GM18511 (cell line): ENCODE results near the gene CORO2A.
"Not testable (repeated sequence)": the region's sequence is repeated elsewhere in the genome, so short reads cannot be mapped to it uniquely, and the experiment has no call there.

Experiments used
- ATAC-seq: cut with Tn5 transposase; IDR thresholded peaks from one replicate; pipeline ENCODE4 v1.9.1; 2021; ENCODE audit warnings: mild to moderate bottlenecking, moderate library complexity; ENCODE audit not compliant: unreplicated experiment

Gene CORO2A

DNA sequence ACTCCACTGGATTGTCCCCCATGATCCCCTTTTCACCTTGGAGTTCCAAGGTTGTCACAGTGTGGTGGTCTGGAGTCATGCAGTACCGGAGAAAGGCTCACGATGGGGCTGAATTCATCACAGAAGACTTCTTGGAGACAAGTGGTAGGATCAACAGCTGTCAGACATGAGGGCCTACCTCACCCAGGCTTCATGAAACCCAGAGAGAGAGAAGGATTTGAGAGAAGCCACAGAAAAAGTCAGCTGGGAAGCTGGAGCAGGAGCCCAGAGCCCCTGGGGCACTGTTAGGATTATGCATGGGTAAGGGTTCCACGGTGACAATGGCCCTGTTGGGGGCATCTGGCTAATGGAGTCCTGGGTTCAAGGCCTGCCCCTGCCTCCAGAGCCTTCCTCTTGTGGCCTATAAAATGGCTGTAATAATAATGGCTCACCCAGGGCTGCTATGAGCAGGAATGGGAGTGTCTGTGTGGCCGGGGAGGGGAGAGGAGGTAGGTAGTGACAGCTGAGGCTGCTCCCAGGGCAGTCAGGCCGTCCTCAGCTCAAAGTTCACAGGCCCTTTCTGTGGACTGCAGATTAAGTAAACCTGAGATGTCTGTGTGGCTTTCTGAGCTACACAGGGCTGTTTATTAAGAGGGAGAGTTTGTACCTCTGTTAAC lies 74.3 kb downstream of the CORO2A start:
- ATAC-seq: peak; percentile 44

DNA sequence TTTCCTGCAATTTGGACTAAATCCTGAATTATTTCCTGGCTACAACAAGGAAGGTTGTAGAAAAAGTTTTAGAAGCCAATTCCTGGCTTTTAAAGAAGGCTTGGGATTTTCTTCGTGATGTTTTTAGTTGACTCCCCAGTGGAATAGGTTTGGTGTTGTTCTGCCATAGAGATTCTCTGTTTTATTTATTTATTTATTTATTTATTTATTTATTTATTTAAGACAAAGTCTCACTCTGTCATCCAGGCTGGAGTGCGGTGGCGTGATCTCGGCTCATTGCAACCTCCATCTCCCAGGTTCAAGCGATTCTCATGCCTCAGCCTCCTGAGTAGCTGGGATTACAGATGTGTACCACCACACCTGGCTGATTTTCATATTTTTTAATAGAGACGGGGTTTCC lies 75.3 kb downstream of the CORO2A start:
- ATAC-seq: not testable (repeated sequence)

DNA sequence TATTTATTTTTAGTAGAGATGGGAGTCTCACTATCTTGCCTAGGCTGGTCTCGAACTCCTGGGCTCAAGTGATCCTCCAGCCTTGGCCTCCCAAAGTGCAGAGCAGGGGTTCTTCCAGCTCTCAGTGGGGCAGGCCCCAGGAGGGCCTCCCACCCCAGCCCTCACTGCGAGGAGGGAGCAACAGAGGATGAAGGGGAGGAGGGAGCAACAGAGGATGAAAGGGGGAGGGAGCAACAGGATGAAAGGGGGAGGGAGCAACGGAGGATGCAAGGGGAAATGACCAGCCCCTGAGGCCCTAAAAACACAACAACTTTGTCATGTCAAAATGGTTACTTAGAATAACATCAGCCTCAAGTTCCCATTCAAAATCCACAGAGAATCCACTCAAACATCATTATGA lies 83.4 kb downstream of the CORO2A start:
- ATAC-seq: no peak

DNA sequence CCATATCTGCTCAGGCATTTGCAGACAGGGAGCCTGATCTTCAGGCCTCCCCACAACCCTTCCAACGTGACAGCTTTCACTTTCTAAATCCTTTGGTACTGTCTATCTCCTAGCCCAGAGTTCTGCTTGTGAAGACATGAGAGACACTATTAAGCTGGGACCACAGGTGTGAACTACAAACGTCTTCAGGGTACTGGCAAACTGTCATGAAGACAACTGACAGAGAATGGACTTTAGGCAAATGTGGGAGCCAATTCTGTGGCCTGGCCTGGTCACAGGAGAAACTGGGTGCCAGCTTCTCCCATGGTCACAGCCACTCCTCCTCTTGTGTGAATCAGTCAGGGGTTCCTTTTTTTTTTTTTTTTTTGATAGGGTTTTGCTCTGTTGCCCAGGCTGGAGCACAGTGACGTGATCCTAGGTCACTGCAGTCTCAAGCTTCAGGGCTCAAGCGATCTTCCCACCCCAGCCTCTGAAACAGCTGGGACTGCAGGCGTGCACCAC lies 83.9 kb downstream of the CORO2A start:
- peak; percentile 84 for ATAC-seq

DNA sequence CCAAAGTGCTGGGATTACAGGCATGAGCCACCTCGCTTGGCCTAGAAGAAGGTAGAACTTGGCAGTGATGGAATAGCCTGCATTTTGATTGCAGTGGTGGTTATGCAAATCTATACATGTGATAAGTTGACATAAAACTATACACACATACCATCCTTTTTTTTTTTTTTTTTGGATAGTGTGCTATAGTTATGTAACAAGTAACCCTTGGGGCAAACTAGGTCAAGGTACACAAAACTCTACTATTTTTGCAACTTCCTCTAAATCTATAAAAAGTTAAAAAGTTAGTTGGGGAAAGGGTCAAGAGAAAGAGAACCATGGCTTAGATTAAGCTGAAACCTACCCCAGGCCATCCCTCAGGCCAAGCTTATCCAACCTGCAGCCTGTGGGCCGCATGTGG lies 84.5 kb downstream of the CORO2A start:
- peak; percentile 25 for ATAC-seq

DNA sequence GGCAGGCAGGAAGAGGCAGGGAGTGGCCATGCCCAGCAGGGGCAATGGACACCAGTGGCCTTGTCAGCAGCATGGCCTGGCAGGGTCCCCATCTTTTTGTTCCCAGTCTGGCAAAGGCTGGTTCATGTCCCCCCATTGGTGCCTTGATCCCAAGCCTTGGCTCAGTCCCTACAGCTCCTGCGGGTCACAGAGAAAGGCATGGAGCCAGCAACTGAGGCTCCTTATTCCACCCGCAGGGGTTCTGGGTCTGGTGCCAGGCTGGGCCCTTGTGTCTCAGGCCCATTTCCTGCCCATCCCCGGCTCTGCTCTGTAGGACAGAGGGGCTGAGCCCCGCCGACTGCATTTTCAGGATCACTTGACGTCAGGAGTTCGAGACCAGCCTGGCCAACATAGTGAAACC lies 87.4 kb downstream of the CORO2A start:
- ATAC-seq: no peak

GRCh38 chr9:98104445-98104881 lies 88.0 kb downstream of the CORO2A start:
- no peak for ATAC-seq

GRCh38 chr9:98101868-98102273 lies 90.6 kb downstream of the CORO2A start:
- peak; percentile 96 for ATAC-seq

DNA sequence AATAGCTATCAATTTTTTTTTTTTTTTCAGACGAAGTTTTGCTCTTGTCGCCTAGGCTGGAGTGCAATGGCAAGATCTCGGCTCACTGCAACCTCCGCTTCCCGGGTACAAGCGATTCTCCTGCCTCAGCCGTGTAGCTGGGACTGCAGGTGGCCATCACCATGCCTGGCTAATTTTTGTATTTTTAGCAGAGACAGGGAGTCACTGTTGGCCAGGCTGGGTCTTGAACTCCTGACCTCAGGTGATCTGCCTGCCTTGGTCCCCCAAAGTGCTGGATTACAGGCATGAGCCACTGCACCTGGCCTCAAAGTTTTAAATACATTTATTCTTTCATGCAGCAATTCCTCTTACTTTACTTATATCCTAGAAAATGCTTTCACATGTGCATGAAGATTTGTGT lies 91.0 kb downstream of the CORO2A start:
- ATAC-seq: peak; percentile 2

DNA sequence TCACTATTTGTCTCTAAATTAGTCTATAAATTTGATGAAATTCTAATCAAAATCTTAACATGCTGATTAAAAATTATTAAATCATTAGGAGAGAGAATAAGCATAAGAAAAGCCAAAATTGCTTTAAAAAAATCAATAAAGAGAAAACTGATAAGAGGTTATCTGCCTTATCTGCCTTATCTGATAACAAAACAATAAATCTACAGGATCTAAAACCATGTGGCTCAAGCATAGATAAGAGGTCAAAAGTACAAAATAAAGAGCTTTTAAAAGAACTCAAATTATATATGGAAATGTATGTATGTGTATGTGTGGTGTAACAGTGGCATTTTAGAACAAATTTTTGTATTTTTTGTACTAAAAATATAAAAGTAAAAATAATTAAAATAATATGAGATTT lies 92.0 kb downstream of the CORO2A start:
- ATAC-seq: no peak

DNA sequence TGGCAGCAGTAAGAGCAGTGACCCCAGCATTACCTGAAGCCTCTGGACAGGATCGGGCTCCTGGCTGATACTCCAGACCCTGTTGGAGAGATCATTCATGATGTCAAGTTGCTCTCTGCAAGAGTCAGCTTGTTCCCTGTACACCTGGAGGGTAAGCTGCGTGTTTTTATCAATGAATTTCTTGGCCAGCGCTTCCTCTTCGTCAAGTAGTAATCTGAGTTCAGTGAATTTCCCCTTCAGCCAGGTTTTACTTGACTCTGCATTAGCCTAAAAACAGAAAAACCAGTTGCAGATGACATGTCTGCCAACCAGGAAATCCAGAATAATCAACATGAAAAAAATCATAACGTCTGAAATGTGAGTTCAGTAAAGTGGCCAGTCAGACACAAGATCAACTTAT lies 92.5 kb downstream of the CORO2A start:
- ATAC-seq: no peak

GRCh38 chr9:98099346-98099745 lies 93.1 kb downstream of the CORO2A start:
- ATAC-seq: no peak

DNA sequence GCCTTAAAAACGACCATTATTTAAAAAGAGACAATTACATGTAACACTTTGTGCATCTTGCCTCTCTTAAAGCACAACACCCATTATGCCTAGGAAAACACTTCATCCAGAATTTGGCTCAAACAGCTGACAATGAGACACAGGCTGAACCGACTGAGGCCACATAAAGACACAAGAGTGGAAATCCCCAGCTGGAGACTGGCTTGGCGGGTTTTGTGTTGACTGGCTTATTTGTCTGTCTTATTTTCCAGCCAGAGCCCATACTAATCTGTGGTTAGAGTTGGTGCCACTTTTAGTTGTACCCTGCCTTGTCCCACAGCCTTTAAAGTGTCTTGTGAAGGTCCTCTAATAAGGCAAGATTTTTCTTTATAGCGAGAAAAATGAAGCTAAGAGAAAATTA lies 94.6 kb downstream of the CORO2A start:
- no peak for ATAC-seq

DNA sequence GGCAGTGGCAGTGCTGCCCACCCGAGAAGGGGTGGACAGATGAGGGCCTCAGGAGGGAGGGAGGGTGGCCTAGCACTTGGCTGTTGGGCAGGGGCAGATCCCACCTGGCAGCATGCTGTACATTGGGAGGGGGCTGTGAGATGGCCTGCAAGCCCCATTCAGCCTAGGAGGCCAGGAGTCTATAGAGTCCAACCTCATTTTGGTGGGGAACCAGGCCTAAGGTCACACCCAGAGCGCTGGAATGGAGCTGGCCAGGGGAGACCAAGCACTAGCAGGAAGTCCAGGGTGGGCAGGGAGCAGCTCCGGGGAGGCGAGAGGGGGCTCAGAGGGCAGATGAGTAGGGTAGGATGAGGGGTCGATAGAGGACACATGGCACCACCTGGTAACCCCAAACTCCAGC lies 96.3 kb downstream of the CORO2A start:
- ATAC-seq: no peak

- ATAC-seq: no peak
Measured at GRCh38 chr9:98095401-98095800, 97.0 kb downstream of the CORO2A start.

GRCh38 chr9:98094851-98095250 lies 97.6 kb downstream of the CORO2A start:
- no peak for ATAC-seq

DNA sequence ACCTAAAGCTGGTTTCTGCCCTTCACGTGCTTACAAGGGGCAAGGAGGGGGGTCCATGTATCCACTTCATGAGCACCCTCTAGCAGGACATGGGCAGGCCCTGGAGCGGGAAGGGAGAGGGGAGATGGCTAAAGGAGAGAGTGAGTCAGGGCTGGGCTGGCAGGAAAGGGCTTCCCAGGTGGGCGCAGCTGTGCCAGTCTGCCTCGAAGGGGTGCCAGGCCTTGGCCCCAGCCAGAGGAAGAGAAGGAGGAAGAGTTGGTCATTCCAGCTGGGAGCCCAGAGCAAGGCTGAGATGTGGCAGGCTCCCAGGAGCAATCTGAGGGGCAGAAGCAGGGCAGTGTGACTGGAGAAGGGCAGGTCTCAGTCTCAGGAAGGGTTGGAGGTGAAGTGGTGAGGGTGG lies 98.1 kb downstream of the CORO2A start:
- no peak for ATAC-seq

- ATAC-seq: no peak
Measured at GRCh38 chr9:98092613-98092931, 99.9 kb downstream of the CORO2A start.

DNA sequence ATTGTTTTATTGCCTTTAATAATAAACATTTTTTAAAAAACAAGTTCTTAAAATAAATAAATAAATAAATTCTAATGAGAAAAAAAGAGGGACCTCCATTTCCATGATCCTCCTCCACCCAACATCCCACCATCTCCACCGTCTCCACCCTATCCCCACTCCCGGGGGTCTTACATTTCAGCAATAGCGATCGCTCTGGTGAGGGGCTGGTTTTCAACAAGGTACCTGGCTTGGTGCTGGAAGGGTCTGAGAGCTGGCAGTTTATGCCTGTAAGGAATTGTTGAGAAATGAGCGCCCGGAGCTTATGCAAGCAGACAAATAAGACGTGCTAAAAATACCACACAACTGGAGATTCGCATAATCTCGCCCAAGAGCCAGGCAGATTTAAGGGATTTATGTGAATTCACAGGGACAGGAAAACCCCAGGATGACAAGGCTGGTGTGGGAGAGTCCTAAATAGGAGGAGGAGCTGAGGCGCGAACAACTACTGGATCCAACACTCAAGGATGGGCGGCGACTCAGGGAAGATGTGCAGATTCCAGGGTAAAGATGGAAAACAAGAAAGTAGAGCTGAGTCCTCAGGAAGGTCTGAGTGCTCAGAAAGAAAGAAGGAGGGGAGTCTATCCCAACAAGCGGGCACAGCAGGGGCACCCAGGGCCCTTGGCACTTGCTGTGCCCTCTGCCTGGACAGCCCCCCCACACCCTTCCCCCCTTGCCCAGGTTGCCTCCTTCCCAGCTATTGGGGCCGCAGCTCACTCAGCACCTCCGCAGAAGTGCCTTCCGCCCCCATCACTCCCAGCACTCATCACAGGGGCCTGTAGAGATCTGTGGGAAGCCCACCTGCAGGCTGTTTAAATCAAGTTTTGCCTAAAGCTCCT lies 100.5 kb downstream of the CORO2A start:
- ATAC-seq: no peak

GRCh38 chr9:98090674-98091073 lies 101.8 kb downstream of the CORO2A start:
- ATAC-seq: not testable (repeated sequence)

- no peak for ATAC-seq
Measured at GRCh38 chr9:98087420-98088354, 104.8 kb downstream of the CORO2A start.
